NCI-H446 treated with DMSO at 0.1 percent for 48 hours (cell line): ENCODE measurements around the gene PAPPA2.
A peak's percentile ranks its signal among the peaks of the same experiment; 100 is the strongest.

Experiments used
- DNase-seq: peaks from one replicate; lab custom pipeline; 2025; lab: John Stamatoyannopoulos, UW

The PAPPA2 gene

DNA sequence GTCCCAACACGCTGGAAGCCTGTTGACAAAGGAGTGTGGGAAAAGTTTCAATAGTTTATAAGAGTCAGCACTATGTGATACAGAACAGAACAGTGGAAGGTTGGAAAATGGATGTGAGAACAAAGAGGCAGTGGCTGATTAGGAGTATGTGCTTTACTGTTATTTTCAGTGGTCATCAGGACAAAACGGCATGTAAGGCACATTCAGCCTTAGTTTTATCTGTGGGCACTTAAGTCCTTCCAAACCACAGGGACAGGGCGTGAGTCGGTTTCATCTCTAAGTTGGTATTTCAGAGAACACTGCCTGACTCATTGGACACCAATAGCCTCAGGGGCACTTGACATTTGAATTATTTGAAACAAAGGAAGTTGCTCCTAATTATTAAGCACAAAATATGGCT, 394.7 kb downstream of the PAPPA2 start:
- DNase-seq = no peak

DNA sequence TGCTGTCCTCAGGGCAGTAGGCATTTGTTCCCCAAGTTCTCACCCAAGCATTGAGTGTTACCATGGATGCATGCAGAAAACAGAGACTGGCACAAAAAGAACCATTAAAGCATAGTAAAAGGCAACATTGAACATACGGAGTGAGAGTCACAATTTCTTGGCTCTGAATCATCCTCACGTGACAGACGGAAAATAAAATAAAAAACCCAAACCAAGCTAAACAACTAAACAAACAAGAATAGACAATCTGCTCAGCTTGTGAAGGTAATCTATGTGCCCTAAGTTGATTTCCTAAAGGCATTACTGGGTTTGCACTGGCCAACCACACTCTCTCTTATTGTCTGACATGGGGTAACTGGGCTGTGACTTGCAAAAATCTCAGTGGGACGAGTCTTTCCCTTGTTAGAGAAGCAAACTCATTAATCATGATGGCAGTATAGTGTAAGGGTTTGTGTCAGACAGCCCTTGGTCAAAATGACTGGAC, 395.5 kb downstream of the PAPPA2 start:
- DNase-seq = no peak

DNA sequence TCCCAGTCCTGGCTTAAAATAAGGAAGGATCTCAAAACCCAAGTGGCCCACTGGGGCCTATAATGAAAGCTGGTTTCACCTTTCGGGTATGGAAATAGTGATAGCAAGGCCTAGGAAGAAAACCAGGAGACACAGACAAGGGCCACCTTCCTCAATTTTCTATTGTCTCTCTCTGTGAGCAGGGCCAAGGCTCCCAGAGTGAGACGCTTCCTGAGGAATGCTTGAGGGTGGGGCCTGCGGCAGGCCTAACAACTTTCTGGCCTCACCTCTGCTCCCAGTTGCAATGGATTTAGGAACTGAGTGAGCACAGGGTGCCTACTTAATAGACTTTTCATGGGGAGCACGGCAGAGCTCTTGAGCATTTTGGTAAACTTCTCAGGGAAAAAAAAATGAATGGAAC, 400.6 kb downstream of the PAPPA2 start:
- DNase-seq = no peak

DNA sequence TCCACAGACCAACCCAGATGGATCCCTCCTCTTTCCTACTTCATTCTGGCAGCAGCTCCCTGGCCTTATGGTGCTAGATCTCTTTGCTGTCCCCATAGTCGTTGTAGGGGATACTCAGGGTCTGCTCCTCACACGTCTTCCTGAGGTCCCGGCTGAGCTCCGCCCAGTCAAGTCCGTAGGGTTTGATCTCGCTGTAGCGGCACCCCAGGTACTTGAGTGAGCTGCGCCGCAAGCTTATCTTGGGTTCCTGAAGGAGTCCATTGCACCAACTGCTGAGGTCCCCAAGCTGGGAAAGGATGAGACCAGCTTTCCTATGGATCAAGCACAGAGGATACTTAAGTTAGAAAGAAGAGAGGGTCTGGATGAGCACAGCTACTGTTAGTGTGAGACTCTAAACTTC, 401.2 kb downstream of the PAPPA2 start:
- no peak for DNase-seq

DNA sequence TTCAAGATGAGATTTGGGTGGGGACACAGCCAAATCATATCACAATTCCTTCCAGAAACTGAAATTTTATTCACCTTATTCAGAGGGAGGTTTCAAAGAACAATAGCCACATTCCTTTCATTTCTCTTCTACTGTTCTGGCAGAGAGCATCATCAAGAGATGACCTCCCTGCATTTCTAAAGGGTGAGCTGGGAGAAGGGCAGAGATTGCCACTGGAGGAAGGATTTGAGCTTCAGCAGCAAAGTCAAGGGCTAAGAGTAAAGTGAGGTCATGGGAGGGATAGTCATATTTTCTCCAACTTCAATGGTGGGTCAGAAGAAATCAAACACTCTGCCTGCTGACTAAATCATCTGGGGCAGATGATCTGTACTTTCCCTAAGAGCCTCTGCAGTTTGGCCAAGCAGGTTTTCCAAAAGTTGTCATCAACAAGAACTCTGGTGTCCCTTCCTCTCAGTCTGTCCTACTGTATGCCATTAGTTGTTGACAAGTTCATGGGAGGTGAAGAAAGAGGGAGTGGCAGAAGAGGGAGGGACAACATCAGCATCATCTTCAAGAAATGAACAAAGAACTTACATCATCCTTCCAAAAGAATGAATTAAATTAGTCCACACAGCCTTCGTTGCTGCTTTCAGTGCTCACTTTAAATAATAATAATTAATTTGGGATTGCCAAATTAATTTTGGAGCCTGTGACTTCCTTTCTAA, 403.2 kb downstream of the PAPPA2 start:
- no peak for DNase-seq

DNA sequence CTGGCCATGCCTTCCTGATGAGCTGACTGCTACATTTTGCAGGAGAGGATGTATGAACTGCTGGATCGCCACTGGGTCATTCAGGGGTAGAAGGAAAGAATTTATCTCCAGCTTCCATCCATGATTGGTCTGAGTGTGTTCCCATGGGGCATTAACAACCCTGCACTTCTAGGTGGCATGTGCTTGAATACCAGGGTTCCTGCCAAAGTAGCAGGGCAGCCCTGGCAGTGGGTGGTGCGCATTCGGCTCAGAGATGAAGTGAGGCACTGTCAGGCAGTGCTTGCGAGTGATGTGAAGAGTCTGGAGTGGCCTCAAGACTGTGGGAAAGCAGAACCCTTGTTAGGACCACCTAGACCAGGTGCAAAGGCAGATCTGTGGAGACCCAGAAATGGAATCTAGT, 406.6 kb downstream of the PAPPA2 start:
- DNase-seq = no peak

DNA sequence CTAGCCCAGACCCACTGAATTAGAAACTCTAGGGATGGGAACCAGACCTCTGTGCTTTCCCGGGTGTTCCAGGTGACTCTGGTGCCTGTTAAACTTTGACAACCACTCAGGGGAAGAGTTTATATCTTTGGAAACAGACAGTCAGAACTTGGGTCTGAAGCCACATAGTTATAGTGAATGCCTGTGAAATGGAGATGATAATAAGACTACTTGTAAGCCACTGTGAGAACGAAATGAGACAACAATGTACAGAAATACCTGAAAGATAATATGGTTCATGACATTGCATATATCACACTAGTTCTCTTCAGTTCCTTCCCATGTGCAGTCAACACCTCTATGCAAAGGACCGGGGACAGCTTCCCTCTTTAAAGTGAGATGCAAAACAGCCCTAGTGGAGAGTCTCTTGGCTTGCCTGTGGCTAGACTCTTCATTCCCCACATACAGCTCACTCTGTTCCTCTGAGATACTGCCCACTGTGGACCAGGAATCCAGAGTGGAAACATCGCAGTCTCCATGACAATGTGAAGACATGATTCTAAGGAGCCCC, 414.1 kb downstream of the PAPPA2 start:
- no peak for DNase-seq

DNA sequence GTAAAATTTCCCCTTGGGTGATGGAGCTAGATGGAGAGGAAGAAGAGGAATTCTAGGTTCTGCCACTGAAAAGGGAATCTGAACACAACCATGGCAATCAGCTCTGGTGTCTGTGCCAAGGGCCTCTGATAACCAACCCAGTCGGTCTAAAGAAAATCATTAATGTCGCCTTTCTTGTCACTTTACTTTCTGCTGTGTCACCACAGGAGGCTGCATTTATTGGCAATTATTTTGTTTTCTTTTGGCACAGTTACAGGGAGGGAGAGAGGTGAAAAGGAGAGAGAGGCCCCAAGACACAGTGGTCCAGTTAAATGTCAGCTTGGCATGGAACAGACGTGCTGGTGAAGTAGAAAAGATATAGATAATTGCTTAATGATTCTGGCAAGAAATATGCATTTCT, 414.6 kb downstream of the PAPPA2 start:
- DNase-seq = no peak

DNA sequence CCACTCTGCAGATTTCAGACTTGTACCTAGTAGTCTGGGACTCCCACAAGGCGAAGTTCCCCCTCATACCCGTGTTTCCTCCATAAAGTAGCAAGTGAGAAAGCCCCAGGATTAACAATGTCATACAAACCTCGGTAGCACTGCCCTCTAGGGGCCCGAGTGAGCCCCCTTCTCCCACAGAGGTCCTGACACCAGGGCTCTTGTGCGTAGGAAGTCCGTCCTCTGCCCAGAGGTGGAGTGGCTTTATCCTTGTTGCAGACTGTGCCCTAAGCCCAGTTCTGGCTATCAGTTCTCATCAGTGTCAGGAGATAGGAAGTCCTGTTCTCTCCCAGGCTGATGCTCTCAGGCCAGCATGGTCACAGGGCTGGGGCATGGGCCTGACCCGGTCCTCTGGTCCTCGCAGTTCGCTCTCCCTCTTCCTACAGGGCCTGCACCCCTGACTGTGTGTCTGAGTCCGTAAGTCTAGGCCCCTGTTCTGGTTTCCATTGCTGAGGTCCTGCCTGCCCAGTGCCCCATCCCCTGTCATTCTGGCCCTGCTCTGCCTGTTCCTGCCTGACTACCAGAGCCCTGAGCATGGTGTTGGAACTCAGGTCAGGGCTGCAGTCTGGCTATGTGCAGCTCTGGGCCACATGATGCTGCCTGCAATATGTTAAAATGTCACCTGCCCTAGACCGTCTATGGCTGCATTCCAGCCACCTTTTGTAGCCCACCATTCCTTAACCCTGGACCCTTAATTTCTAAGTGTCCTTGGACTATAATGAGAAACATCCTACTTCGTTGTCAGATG, 416.0 kb downstream of the PAPPA2 start:
- no peak for DNase-seq

DNA sequence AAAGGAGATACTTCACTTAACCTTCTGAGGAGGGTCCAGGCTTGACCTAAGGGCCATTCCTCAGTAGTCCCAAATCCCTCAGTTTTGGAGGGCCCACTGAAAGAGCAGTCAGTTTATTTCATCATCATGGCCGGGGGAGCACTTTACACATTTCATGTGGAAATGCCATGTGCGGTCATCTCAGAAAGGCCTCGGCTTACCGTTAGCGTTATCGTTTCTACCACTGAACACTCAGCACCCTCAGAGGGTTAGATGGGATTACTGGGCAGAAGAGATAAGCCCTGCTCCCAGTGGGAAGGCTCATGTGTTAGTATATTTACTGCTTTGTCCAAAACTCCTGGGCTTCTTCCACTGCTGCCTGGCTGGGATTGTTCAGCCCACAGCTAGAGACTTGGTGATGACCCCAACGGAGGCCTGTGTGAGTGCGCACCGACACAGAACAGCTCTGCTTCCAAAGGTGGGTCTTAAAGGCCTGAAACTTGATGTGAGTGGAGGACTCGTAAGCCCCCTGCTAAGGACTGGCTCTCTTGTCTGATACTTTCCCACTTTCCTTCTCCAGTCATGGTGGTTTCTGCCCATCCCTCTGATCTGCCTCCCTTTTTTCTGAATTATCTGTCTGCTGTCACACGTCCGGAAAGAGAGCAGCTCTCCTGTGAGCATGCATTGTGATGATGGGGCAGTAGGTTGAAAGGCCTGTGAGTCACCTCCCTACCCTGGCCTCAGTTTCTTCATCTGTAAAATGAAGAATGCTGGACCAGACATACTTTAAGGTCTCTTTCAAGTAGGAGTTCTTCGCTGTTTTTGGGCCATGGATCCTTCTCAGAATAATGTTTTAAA, 417.0 kb downstream of the PAPPA2 start:
- DNase-seq = no peak

DNA sequence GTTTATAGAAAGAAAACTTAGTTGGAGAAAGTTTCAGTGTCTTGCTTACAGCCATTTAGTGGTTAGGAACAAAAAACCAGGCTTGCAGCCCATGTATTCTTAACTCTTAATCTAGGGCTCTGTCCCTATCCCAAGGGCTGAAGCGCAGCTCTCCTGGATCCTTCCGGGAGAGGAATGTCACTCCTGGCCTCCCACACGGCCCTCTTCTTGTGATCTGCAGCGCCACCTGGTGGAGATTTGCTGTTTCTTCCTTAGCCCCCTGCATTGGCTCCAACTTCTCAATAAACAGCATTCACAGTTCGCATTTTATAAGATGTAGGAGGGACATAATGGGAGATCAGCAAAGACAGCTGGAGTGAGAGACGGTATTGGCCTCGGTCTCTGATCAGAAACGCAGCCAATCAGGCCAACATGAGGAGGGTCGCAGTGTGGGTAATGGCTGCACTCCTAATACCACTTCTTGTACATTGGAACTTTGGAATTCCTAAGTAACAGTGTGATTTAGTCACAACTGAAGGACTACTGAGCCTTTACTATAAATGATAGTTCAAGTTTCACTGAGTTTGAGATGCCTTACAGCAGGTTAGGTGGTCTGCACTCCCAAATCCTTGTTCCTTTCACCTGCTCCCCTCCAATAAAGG, 418.1 kb downstream of the PAPPA2 start:
- DNase-seq = peak; percentile 30

DNA sequence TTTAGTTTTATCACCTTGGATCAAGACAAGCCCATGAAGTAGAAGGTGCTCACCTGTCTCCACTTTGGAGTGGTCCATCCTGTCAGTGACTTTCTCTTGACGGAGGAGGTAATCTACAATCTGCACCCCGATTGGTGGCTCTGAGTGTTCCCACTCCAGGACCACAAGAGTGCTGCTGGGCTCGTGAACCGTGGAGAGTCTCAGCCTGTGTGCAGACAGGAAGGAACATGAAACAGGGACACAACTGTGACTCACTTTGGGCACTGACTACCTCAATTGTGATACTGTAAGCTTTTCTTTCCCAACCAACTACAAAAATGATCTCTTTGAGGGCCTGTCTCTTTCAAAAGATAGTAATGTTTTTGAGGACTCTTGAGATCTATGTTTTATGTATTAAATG, 421.3 kb downstream of the PAPPA2 start:
- DNase-seq = no peak

DNA sequence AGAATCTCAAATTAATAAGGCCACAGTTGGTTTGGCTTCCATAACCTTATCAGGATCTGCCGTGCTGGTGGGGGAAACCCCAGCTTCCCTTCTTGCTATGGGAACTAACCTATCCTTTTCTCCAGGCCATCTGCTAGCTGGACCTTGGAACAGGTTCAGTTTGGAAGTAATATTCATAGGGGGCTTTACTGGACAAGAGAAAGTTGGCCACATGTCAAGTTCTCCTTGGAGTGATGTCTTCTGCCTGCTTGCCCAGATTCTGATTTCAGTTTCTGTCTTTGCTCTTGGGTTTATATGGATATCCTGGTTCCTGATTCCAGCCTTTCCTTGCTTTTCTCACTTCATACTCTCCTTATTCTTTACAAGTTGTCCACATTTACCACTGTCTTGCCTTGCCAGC, 421.9 kb downstream of the PAPPA2 start:
- DNase-seq = no peak

DNA sequence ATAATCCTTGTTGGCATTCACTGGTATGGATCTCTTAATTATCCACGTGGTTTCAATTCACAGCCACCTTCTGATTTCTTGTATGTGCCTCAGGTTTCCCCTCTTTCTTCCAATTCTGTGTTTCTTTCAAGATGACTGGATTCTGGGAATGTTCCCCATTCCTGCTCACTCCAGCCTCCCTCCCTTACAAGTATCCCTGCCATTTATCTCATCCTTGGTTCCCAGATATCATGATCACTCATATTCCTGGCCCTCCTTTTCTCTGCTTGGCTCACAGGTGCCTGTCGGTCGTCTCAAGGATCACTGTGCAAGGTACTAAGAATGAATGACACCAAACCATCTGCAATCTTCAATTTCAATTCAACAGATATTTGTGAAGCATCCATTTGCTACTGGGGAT, 422.4 kb downstream of the PAPPA2 start:
- no peak for DNase-seq

DNA sequence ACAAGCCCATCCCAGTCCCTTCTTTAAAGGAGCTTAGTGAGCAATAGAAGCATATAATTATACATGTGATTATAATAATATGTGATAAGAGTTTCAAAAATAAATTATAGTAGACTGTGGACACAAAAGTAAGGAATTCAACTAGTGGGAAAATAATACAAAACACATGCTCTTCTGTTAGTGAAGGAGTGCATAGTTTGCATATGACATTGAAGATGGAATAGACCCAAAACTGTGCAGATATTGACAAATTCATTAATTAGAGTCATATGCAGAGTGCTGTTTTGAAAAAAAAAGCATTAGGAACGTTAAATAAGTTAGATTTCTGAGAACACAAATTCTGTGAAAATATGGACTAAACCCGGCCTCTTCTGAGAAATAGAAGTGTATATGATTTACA, 422.8 kb downstream of the PAPPA2 start:
- DNase-seq = no peak

DNA sequence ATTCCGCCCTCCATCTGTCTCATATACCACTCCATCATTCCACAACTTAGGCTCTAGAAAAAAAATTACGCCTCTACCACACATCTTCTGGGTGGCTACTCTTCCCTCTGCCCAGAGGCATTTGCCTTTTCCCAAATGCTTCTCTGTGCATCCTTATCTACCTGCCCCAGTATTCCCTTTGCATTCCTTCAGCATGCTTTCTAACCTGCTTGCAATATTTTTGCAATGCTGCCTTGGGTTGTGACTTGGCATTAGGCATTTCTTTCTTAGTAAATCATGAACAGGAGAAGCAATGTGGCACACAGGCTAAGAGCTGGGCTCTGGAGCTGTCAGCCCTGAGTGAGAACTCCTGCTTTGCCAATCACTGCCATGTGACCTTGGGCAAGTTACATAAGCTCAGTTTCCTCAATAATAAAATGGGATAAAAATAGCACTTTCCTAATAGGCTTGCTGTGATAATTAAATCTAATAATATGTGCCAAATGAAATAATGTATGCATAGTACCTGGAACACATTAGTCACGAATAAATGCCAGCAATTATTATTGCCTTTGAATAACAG, 425.6 kb downstream of the PAPPA2 start:
- no peak for DNase-seq

DNA sequence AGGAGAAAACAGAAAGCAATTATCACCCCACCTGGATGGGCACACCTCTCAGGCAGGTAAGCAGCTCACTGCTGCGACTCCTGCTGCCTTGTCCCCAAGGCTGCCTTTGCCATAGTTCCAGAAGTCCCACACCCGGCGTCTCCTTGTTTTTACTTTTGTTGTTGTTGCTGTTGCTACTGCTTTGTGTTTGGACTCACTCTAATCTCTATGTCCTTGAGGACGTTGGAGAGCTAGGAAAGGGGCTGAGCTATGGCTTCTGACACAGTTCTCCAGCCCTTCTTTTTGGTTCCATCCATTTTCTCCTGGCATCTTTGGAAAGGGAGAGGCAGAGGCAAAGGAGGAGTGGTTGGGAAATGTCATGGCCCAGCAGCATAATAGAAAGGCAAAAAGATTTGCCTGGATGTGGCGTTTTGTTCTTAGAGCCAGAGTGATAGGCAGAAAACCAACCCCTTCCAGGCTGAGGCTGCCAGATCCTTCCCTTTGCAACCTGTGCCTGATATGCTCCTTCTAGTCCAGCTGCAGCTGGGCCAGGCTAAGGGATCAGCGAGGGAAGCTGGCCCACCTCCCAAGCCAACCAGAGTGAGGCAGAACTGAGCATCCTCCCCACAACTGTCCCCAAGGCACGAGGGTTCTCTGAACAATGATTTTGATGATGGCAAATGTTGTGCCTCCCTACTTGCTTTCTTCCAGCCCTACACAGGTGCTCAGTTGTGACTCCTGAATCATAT, 430.8 kb downstream of the PAPPA2 start:
- DNase-seq = no peak

DNA sequence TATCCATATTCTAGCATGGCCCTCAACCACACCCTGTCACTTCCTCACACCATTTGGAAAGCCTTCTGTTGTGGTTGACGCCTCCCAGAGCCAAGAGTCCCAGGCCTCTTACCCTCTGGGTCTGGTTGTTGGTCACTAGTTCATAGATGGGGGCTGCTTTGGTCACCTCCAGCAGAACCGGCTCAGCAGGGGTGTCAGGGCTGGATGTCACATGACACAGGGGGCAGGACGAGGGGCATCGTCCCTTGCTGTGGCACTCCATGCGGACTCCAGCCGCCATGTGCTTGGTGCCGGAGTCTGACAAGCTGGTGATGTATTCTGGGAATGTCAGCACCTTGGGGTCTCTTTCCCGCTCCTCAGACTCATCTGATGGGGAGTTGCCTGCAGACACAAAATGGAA, 431.5 kb downstream of the PAPPA2 start:
- DNase-seq = no peak
